Hepatic stellate cell (primary cell): ENCODE measurements around the gene NPPA.
"Not testable (repeated sequence)": the region's sequence is repeated elsewhere in the genome, so short reads cannot be mapped to it uniquely, and the experiment has no call there.

Experiments used
- DNase-seq: peaks from one replicate; pipeline ENCODE4 v3.0.0; 2011; ENCODE audit warnings: low spot score

NPPA gene

DNA sequence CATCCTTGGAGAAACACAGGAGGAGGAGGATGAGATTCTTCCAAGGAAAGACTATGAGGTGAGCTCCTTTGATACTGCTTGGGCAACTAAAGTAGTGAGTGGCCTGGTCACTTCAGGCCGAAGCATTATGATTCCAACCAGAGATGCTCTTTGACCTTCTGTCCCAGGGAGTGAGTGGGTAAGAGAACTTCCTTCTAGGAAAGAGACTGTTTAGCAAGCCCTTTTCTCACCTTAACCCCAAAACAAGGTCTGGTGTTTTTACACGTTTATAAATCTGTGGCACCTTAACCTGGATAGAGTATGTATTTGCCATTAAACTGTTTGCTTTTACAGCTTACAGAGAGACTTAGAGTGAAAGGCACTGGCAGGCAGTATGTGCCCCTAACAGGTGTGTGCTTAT, 40.5 kb downstream of the NPPA start:
- DNase-seq = no peak

DNA sequence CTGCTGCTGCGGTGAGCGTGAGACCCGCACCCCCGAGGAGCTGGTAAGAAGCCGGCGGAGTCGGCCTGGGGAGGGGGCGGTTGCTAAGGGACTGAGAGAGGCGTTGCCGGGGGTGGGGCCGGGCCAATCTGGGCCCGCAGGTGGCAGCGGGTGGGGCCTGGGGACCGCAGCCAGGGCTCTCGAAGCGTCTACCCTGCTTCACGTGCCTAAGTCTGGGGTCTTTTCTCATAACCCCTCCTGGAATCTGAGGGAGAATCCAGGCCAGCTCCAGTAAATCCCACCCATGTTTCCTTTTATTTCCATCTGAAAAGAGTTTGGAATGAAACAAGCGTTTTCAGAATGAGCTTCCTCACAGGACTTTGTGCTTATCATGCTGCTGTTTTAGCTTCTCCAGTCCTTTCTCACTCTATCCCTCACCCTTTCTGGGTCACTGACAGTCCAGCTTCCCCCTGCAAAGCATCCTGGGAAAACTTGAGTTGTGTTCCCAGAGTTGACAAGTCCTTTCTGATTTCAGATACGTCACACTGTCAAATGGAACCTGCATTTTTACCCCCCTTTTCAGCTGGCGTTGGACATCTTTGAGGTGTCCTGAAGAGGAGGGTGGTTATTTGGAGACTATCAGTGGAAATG, 41.2 kb downstream of the NPPA start:
- peak; percentile 54 for DNase-seq

DNA sequence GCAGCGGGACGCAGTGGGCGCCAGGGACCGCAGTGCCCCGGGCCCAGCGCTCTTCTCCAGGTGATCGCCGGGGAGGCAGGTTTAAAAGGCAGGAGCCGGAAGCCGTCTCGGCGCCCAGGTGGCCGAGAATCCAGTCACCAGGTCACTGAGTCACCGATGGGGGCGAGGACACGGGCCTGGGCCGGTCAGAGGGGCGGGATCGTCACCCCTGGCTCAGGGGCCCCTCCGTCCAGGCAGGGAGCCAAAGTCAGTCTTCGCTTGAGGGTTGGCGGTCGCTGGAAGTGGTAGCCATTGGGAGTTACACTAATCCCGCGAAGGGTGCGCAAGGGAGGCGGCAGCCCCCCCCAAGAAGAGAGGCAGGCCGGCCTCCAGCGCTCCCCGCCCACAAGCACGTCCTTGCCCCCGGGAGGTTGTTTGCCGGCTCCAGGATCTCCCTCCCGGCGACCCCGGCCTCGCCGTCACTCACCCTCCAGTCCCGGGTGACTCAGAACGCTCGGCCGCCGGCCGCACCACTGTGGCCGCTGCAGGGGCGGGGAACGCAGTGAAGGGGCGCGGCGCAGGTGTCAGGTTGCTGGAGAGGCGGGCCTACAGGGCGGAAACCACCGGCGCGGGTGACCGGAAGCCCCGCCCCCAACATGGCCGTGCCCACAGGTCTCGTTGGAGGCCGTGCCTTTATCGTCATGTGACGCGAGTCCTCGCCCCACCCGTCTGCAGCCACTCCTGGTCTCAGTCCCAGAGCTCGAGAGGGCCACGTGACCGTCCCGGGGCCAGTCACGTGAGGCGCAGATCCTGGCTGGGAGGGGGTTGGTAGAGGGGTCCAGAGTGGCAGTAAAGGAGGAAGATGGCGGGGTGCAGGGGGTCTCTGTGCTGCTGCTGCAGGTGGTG, 41.9 kb downstream of the NPPA start, which contains the start of the genes CLCN6 and MTHFR:
TSS of gene CLCN6 (plus strand) at position 770 of the 885 bp plus-strand sequence. CDS start at position 842, 72 bp downstream.
TSS of gene MTHFR (minus strand) at position 543 of the 885 bp plus-strand sequence. CDS start 2,848 bp downstream, outside the sequence.
- DNase-seq = peak; percentile 98

DNA sequence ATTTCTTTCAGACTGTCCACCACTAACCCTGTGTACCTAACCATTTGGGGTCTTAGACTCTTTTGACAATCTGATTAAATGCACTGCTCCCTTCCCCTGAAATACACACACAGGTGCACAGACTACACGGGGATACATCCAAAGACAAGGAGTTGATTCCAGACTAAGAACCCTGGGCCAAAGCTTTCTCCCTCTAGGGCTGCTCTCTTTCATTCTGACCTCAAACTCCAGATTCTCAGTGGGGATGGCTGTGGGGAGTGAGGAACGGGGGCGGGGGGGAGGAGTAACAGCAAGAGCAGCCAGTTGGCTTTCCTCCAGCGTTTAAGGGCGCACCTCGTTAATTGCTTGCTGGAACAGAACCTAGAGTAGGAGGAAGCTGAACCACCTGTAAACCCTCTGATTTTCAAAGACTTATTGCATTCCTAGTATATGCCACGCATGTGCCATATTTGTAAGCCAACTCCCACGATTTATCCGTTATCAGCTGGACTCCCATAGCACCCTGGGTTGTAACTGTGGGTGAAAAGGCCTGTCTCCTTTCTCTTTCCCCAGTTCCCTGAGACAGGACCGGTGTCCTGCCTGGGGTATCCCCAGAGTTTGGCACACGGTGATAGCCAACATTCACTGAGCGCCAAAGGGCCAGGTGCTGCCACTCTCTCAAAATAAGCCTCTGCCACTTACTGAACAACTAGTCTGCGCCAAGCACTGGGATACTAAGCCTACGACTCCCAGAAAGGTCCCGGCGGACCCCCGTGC, 42.7 kb downstream of the NPPA start:
- no peak for DNase-seq

DNA sequence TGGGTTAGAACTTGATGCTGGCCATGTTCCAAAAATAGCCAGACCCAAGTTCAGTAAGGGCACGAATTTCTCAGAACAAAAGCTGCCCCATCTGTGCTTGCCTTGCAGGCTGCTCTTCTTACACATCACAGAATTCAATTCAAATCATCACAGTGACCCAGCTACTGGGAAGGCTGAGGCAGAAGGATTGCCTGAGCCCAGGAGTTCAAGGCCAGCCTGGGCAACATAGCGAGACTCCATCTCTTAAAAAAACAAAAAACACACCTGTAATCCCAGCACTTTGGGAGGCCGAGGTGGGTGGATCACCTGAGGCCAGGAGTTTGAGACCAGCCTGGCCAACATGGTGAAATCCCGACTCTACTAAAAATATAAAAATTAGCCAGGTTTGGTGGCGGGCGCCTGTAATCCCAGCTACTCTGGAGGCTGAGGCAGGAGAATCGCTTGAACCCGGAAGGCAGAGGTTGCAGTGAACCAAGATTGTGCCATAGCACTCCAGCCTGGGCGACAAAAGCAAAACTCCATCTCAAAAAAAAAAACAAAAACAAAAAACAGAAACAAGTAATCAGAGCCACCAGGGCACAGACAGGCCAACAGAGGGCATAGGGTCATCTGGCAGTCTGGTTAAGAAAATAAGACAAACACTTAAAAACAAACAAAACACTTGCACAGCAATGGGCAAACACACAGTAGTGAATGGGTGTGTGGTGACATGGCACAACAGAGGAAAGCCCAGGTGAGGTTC, 43.5 kb downstream of the NPPA start:
- DNase-seq = not testable (repeated sequence)

DNA sequence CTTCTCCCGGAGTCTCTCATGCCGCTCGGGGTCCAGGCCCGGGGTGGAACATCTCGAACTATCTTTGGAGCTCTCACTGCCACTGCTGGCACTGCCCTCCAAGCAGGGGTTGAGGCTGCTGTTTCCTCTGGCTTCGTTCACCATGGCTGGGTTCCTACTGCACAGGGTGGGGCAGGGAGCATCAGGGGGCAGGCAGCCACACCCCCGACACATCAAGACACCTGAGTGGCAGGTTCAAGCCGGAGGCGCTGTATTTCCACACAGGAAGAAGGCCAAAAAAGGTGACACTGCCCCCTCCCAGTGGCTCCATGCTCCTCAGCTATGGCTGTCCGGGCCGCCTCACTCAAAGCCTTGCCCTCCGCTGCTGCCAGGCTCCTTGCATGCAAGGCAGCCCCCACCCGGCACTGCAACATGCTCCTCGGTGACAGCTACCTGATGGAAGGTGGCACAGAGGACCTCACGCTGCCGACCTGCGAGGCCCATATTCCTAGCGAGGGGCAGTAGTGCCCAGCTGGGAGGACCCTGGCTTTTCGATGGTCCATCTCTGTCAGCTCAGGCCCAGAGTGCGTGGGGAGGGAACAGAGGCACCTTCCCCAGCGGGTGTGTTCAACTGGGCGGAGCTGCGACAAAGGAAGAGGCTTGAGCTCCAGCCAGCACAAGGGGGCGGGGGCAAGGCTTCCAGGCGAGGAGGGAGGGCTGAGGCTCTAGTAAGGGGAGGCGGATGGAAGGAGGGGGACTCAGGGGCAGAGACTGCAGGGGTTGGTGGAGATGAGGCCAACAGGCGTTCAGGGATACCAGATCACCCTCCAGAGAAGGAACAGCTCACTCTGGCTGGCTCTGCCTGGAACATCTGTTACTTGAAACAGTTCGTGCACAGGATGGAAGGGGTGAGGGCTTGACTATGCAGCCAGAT, 44.4 kb downstream of the NPPA start:
- DNase-seq = peak; percentile 92

DNA sequence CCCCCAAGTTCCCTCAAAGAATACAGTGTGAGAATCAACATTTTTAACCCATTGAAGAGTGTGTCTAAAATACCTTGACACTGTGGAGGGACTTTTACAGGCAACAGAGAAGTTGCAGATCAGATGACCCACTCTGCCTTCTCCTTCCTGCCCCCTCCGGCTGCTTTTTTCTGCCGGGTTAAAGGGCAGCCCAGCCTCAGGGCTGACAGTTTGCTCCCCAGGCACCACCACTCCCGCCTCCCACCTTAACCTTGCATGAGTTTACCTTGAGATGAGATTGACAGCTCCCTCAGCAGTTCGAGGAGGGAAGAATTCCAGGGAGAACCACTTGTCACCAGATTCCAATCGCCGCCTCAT, 45.0 kb downstream of the NPPA start:
- no peak for DNase-seq

DNA sequence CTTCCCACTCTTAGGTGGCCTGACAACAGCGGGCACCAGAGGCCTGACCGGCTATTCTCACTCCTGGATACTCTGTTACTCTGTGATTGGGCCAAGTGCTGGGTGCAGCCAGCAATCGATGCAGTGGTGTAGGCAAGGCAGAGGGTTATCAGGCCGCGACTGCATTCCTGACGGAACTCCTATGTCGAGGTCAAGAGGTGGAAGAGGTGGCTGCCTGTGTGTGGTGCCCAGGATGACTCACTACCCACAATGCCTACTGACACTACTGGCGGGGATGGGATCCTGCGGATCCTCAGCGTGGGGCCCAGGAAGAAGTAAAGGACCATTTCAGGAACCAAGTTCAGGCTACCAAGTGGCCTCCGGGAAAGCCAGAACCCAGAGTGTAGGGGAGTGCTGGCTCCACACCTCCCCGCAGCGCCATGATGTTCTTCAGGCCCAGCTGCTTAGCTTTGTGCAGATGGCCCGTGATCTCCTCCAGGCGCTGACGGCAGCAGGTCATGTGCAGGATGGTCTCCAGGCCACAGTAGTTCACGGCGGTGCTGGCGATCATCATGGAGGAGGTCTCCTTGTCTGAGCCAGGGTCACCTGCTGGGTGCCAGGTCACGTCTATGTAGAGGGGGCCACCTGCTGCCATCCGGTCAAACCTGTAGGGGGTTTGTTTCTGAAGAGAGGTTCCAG, 46.7 kb downstream of the NPPA start:
- DNase-seq = no peak

DNA sequence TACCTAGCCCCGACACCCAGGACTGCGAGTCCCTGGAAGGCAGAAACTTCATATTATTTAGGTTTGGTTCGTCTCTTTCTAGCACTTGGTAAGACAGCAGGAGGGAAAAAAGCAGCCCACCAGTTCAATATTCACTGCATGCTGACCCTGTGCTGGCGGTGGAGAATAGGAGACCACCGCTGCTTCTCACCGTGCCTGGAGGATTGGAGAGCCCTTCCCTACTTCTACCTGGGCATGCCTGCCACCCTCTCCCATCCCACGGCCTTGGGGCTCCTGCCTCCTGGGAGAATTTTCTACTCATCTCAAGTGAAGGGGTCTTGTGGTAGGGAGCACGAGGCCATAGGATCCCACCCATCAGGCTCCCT, 47.2 kb downstream of the NPPA start:
- DNase-seq = no peak

DNA sequence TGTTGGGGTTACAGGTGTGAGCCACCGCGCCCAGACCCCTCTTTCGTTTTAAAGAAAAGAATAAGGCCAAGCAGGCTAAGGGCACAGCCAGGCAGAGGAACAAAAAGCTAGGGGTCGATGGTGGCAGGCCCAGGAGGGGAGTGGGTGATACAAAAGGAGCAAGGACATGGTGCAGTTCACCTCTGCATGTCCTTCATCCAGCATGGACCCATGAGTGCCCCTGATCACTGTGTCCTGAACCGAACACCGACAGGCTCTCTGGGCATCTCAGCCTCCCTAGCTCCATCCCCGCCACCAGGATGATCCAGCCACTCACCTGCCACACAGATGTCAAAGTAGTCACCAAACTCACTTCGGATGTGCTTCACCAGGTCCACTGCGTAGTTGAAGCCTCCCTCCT, 47.7 kb downstream of the NPPA start:
- DNase-seq = no peak

DNA sequence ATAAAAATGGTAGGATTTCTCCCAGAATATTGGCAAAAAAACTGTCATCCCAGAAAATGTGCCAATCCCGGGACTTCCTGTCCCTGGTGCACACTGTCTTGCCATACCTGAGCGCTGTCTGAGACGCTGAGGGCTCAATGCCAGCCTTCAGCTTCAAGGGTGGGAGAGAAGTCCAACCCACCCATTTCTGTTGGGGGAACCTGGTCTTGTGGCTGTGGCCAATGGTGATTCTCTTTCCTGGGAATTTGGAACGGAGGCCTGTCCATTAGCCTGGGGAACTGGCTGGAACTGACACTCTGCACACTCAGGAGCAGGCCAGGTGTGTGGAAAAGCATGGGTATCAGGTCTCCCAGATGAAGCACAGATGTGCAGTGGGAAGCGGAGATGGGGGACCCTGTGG, 48.5 kb downstream of the NPPA start:
- no peak for DNase-seq

DNA sequence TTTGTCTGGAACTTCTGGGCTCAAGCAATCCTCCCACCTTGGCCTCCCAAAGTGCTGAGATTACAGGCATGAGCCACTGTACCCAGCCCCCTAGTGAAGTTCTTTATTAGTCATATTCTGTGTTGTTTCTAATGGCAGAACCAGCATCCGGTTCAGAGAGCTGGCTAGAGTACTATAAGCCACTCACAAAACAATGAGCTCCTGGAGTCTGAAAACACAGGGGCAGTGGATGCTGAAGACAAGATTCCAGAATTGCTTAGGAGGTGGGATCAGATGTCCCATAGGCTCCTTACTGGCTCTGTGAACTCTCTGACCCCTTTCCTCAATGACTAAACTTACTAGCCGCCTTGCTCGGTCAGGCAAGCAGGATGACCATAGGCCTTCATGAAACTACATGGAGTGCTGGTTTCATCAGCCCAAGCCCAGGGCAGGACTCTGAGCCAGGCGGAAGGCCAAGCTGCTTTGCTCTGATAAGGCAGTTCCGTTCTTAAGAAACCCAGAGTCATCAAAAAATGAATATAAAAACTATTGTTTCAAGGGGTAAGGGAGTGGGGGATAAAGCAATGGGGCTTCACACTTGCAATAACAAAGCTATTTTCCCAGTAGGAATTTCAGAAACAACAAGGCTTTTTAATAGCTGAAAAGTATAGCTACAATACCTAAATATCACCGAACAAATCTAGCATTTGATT, 49.9 kb downstream of the NPPA start:
- DNase-seq = peak; percentile 53

DNA sequence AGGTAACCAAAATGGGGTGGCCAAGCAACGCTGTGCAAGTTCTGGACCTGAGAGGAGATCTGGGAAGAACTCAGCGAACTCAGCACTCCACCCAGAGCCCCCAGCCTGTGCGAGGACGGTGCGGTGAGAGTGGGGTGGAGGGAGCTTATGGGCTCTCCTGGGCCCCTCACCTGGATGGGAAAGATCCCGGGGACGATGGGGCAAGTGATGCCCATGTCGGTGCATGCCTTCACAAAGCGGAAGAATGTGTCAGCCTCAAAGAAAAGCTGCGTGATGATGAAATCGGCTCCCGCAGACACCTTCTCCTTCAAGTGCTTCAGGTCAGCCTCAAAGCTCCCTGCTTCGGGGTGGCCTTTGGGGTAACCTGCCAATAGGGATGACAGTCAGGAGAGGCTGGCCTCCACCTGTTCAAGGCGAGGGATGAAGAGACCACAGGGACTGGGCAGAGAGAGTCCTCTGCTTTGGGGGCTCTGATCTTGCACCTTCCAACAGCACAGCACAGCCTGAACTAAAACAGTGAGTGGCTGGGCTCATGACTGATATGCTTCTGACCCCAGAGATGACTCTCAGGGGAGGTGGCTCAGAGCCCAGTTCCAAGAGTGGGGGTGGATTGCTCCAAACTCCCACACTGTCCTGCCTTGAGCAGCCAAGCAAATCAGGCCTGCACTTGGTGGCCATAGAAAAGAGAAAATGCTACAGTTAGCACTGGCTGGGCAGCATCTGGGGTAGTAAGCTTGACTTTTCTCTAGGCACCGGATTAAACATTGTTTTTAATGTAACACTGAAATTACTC, 51.4 kb downstream of the NPPA start:
- DNase-seq = peak; percentile 58
